Cardiac fibroblast (primary cell): Measurements from ENCODE around the gene LFNG.

Source experiments
- DNase-seq, 2 donors: peaks; one replicate each; pipeline versions ENCODE4 v3.0.0 to v3.0.0-alpha.2; 2010; ENCODE audit warnings: low read depth in 2 of 2
- H3K4me3 ChIP-seq, 2 donors: replicated peaks in 1 of 2; 1 replicate in 1 of 2; 2 replicates in 1 of 2; pipeline ENCODE4 v1.5.1; 2011; ENCODE audit warnings: low read depth in 2 of 2, low read length in 2 of 2, mild to moderate bottlenecking in 2 of 2, moderate library complexity in 1 of 2
- TF ChIP-seq, protein P1 (sequence below): IDR thresholded peaks from one replicate; pipeline ENCODE4 v1.5.1; 2011; ENCODE audit warnings: low read depth, mild to moderate bottlenecking, low read length, inconsistent platforms

LFNG gene

DNA sequence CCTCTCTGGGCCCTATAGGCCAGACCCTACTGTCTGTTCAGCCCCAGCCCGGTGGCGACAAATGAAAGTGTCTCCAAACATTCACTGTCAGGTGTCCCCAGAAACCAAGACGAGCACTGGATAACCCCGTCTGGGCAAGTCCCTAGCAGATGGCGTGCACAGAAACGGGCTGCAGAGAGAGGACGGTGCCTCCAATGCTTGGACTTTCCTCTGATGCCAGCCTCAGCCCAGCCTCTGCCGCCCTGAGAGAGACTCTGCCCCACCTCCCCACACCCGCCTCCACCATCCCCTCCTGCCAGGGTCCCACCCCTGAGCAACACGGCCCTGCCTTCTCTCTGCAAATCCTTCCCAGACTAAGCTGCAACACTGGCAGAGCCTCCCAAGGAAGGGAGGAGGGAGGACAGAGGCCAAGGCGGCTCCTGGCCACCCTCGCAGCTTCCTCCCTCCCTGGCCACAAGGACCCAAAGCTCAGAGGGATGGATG is 7.4 kb upstream of the LFNG start:
- no peak for DNase-seq
- no peak overlapping the region for H3K4me3 ChIP-seq
- TF ChIP-seq, protein P1, sequence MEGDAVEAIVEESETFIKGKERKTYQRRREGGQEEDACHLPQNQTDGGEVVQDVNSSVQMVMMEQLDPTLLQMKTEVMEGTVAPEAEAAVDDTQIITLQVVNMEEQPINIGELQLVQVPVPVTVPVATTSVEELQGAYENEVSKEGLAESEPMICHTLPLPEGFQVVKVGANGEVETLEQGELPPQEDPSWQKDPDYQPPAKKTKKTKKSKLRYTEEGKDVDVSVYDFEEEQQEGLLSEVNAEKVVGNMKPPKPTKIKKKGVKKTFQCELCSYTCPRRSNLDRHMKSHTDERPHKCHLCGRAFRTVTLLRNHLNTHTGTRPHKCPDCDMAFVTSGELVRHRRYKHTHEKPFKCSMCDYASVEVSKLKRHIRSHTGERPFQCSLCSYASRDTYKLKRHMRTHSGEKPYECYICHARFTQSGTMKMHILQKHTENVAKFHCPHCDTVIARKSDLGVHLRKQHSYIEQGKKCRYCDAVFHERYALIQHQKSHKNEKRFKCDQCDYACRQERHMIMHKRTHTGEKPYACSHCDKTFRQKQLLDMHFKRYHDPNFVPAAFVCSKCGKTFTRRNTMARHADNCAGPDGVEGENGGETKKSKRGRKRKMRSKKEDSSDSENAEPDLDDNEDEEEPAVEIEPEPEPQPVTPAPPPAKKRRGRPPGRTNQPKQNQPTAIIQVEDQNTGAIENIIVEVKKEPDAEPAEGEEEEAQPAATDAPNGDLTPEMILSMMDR = no peak

DNA sequence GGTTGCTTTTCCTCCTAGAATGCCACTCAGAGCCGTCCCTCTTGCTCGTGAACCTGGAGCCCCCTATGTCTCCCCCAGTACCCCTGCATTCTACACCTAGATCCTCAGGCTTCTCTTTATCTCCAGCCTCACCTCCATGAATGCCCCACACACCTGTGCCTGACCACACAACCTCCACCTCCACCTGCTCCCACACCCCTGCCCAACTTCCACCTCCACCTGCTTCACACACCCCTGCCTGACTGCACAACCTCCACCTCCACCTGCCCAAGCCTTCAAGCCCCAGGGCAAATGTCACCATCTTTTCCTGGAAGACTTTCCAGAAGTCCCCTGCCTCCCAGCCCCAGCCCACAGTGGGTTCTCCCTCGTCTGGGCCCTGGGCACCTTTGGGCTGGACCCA is 6.9 kb upstream of the LFNG start:
- TF ChIP-seq, protein P1 = no peak
- H3K4me3 ChIP-seq = no peak overlapping the region
- no peak for DNase-seq

DNA sequence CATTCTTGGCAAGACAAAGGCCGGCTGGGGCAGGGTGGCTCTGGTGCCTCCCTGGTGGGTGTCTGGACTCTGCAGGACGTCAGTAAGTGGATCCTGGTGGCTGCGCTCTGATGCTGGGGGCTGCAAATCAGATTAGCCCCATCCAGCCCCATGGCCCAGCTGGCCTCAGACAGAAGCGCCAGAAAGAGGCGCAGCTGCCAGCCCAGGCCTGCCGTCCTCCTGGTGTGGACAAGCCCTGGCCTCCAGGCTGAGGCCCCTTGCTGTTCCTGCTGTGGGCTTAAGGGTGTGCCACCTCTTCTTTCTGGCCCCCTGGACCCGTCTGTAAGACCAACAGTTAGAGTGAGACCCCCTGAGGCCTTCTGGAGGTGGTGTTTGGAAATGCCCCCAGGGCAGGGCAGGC is 5.9 kb upstream of the LFNG start:
- H3K4me3 ChIP-seq = no peak overlapping the region
- TF ChIP-seq, protein P1 = no peak
- no peak for DNase-seq

DNA sequence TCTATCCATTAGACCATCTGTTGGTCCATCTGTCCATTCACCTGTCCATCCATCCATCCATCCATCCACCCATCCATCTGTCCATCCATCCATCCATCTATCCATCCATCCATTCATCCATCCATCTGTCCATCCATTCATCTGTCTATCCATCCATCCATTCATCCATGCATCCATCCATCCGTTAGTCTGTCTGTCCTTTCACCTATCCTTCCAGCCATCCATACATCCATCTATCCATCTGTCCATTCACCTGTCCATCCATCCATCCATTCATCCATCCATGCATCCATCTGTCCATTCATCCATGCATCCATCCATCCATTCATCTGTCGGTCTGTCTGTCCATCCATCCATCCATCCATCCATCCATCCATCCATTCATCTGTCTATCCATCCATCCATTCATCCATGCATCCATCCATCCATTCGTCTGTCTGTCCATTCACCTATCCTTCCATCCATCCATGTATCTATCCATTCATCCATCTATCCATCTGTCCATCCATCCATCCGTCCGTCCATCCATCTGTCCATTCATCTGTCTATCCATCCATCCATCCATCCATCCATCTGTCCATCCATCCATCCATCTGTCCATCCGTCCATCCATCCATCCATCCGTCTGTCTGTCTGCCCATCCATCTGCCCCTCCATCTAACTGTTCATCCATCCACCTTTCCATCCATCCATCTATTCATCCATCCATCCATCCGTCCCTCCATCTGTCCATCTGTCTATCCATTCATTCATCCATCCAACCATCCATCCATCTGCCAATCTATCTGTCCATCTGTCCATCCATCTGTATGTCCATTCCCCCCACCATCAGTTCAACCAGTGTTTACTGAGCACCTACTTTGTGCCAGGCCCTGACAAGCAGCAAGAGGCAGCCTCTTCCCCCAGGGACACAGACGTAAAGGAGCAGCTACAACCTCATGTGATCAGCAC is 4.8 kb upstream of the LFNG start:
- TF ChIP-seq, protein P1 = no peak
- DNase-seq = no peak
- no peak overlapping the region for H3K4me3 ChIP-seq

DNA sequence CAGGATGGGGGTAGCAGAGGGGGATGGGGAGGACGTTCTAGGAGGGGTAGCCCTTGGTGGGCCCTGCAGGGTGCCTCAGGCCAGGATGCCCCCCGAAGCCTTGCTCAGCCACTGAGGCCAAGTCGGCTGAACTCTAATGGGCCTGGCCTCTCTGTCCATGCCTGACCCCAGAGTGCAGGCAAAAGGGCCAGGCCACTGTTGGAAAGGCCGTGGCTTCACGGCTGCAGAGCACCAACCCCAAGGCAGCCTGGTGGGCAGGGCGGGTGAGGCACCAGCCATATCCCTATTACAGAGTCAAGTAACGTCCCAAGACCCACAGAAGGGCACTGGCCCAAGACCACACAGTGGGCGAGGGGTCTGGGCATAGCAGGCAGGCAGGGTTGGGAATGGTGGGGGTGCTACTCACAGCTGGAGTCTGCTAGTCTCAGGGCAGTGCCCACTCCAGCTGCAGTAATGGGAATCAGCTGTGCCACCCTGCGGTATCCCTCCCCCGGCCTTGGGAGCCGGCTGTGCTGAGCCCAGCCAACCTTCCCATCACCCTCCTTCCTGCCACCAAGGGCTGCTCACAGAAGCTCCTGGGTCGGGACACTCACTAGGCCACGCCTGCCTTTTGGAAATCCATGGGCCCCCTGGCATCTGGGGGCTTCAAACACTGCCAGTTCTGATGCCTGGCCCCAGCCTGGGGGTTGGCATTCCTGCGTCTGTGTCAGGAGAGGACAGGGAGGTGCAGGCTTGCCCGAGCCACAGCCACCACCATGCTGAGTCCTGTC is 4.0 kb upstream of the LFNG start:
- H3K4me3 ChIP-seq = no peak overlapping the region
- DNase-seq = no peak
- TF ChIP-seq, protein P1 = no peak

DNA sequence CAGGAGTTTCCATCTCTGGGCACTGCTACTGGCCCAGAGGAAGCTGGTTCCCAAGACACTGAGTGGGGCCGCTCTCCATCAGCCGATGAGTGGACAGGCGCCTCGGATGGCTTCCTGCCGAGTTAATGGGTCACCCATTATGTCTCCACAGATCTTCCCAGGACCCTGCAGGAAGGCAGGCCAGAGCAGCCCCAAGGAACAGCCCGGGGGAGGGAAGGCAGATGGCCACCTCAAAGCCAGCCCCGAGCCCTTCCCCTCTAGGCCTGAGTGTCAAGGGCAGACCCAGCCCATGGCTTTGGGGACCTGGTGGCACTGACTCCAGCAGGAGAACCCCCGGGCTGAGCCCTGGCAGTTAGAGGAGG is 3.4 kb upstream of the LFNG start:
- peak in 1 of 2 donors; percentile 34 for DNase-seq
- no peak overlapping the region for H3K4me3 ChIP-seq
- TF ChIP-seq, protein P1 = no peak
